ENCODE measurements around the gene CENPQ.

DNA sequence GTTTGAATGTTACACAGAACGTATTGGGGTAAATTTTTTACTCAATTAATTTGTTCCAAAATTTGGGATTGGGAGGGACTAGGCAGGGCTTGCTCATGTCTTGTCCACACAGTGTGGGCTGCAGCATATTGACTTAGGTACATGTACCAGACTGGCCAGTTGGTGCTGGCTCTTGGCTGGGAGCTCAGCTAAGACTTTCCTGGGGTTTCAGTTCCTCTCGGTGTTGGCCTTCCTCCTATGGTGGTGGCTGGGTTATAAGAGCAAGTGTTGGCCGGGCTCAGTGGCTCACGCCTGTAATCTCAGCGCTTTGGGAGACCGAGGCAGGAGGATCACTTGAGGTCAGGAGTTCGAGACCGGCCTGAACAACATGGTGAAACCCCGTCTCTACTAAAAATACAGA lies 4.9 kb downstream of the CENPQ start:
- TF ChIP-seq, protein P1, sequence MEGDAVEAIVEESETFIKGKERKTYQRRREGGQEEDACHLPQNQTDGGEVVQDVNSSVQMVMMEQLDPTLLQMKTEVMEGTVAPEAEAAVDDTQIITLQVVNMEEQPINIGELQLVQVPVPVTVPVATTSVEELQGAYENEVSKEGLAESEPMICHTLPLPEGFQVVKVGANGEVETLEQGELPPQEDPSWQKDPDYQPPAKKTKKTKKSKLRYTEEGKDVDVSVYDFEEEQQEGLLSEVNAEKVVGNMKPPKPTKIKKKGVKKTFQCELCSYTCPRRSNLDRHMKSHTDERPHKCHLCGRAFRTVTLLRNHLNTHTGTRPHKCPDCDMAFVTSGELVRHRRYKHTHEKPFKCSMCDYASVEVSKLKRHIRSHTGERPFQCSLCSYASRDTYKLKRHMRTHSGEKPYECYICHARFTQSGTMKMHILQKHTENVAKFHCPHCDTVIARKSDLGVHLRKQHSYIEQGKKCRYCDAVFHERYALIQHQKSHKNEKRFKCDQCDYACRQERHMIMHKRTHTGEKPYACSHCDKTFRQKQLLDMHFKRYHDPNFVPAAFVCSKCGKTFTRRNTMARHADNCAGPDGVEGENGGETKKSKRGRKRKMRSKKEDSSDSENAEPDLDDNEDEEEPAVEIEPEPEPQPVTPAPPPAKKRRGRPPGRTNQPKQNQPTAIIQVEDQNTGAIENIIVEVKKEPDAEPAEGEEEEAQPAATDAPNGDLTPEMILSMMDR (IDR thresholded peaks at IDR 0.05; ENCODE audit: borderline replicate concordance, extremely low read depth, low read length, poor library complexity, severe bottlenecking) = no peak
- TF ChIP-seq EZH2 (IDR thresholded peaks at IDR 0.05; ENCODE audit: borderline replicate concordance, low read depth, low read length, severe bottlenecking) = no peak

All from DND-41 (cell line).